GM12878 (cell line): Measurements from ENCODE around the gene FLT3LG. TPM values are rescaled to one million over a fixed set of nuclear protein-coding genes. Genes with fewer than 3 reads are reported as not detected.

Experiments used
- ATAC-seq: fragments of 200-7000 bp; cut with Tn5 transposase; 3 replicates; pipeline ENCODE4 v1.9.1; 2020; ENCODE audit warnings: mild to moderate bottlenecking, moderate library complexity
- BruUV-seq: library from RNA; stranded (reverse); fragments of 400-500 nt; replicated peaks from 2 replicates; lab custom pipeline; 2021; lab: Mats Ljungman, UMichigan
- CTCF ChIA-PET: fragments of 300-600 bp; sonication (Branson Sonifier 250); formaldehyde crosslinking; extraction: SDS; loops from one replicate; lab custom pipeline; 2021; ENCODE audit warnings: inconsistent platforms; lab: Yijun Ruan, JAX
- POLR2A ChIA-PET: fragments of 350-600 bp; formaldehyde crosslinking; extraction: SDS; loops from one replicate; lab custom pipeline; 2021; ENCODE audit warnings: inconsistent platforms; lab: Charles Lee
- RAD21 ChIA-PET: fragments of 300-600 bp; sonication (Branson Sonifier 250); formaldehyde crosslinking; loops from one replicate; lab custom pipeline; 2023; ENCODE audit warnings: antibody characterized with exemption; ENCODE audit not compliant: unreplicated experiment; lab: Charles Lee
- SMC1A ChIA-PET: fragments of 300-600 bp; sonication (Branson Sonifier 250); formaldehyde crosslinking; loops from one replicate; lab custom pipeline; 2023; ENCODE audit not compliant: unreplicated experiment, uncharacterized antibody; lab: Charles Lee
- DNase-seq: peaks from one replicate; pipeline ENCODE4 v3.0.0-alpha.2; 2011; ENCODE audit warnings: low read depth, low spot score
- FAIRE-seq: peaks from 3 replicates; lab custom pipeline; 2011; peaks lifted over from hg19 to GRCh38; lab: Jason Lieb, UNC
- H2AFZ ChIP-seq: 2 replicates; pipeline ENCODE4 v1.6.0; 2011; ENCODE audit warnings: low read depth, low read length, control low read depth; ENCODE audit not compliant: control insufficient read depth
- H3K27ac ChIP-seq: 2 replicates; pipeline ENCODE4 v1.5.1; 2011; ENCODE audit warnings: control low read depth; ENCODE audit not compliant: control insufficient read depth, insufficient read depth
- H3K27me3 ChIP-seq, 2 experiments: replicated peaks in 1 of 2; 2 replicates each; pipeline versions ENCODE4 v1.6.0 to v1.6.1; 2011; ENCODE audit warnings: low read length in 1 of 2; ENCODE audit not compliant: control insufficient read depth in 2 of 2, insufficient read depth in 2 of 2
- H3K36me3 ChIP-seq, 2 experiments: 2 replicates each; pipeline ENCODE4 v1.5.1; 2011; ENCODE audit warnings: low read length in 1 of 2; ENCODE audit not compliant: control insufficient read depth in 2 of 2, insufficient read depth in 2 of 2
- H3K4me1 ChIP-seq: 2 replicates; pipeline ENCODE4 v1.6.1; 2011; ENCODE audit warnings: mild to moderate bottlenecking, low read length, moderate library complexity, mixed read lengths; ENCODE audit not compliant: control insufficient read depth, insufficient read depth
- H3K4me2 ChIP-seq: 2 replicates; pipeline ENCODE4 v1.6.0; 2011; ENCODE audit warnings: control low read depth; ENCODE audit not compliant: control insufficient read depth, insufficient read depth
- H3K4me3 ChIP-seq: fragments of 200-600 bp; sonication (generic); 2 replicates; pipeline ENCODE4 v1.5.1; 2016
- H3K79me2 ChIP-seq: 2 replicates; pipeline ENCODE4 v1.6.0; 2011; ENCODE audit warnings: low read length; ENCODE audit not compliant: control insufficient read depth, insufficient read depth
- H3K9ac ChIP-seq: 2 replicates; pipeline ENCODE4 v1.8.0; 2011; ENCODE audit warnings: low read length, control low read depth, mixed read lengths; ENCODE audit not compliant: control insufficient read depth, insufficient read depth
- H3K9me3 ChIP-seq: replicated peaks from 3 replicates; pipeline ENCODE4 v1.5.1; 2011; ENCODE audit warnings: mild to moderate bottlenecking, low read length; ENCODE audit not compliant: control insufficient read depth, insufficient read depth
- H4K20me1 ChIP-seq: 2 replicates; pipeline ENCODE4 v1.6.0; 2011; ENCODE audit not compliant: control insufficient read depth, insufficient read depth
- BHLHE40 ChIP-seq, 2 experiments: fragments of 450-650 bp in 1 of 2; IDR thresholded peaks; 2 replicates each; pipeline ENCODE4 v1.6.1; 2011 to 2017; ENCODE audit warnings: low read depth in 2 of 2, borderline replicate concordance in 1 of 2, improper control_type of control experiment in 1 of 2, low read length in 1 of 2, mild to moderate bottlenecking in 1 of 2
- CUX1 ChIP-seq: IDR thresholded peaks from 2 replicates; pipeline ENCODE4 v1.6.1; 2012; ENCODE audit warnings: improper control_type of control experiment, low read depth, low read length; ENCODE audit not compliant: insufficient replicate concordance
- GATAD2B ChIP-seq: fragments of 450-650 bp; conservative IDR thresholded peaks from 2 replicates; pipeline ENCODE4 v1.6.1; 2017; ENCODE audit warnings: low read depth, mild to moderate bottlenecking, moderate library complexity
- IKZF1 ChIP-seq: fragments of 450-650 bp; conservative IDR thresholded peaks from 2 replicates; pipeline ENCODE4 v1.6.1; 2017; ENCODE audit warnings: antibody characterized with exemption, mild to moderate bottlenecking
- LARP7 ChIP-seq: fragments of 450-650 bp; IDR thresholded peaks from 2 replicates; pipeline ENCODE4 v1.6.1; 2017; ENCODE audit warnings: mild to moderate bottlenecking
- NR2C1 ChIP-seq: fragments of 450-650 bp; IDR thresholded peaks from 2 replicates; pipeline ENCODE4 v1.6.1; 2017; ENCODE audit warnings: antibody characterized with exemption, mild to moderate bottlenecking, moderate library complexity
- NR2F1 ChIP-seq: fragments of 450-650 bp; conservative IDR thresholded peaks from 2 replicates; pipeline ENCODE4 v1.6.1; 2017; ENCODE audit warnings: mild to moderate bottlenecking
- USF1 ChIP-seq: IDR thresholded peaks from 2 replicates; pipeline ENCODE4 v1.6.1; 2011; ENCODE audit warnings: borderline replicate concordance, low read depth, mild to moderate bottlenecking, moderate library complexity, mixed read lengths, low read length; ENCODE audit not compliant: insufficient read depth; ENCODE audit errors: extremely low read length
- WGBS: methylation state at CpG from one replicate; pipeline ENCODE4 v1.1.6; 2016; ENCODE audit warnings: low lambda C conversion rate; ENCODE audit not compliant: insufficient replicate concordance, insufficient coverage; ENCODE audit errors: missing lambda C conversion rate; 5-methylcytosine and 5-hydroxymethylcytosine counted together
- in situ Hi-C: fragments of 300-500 bp; cut with MboI; formaldehyde crosslinking; loops from 9 replicates; pipeline ENCODE4 v1.14.3; 2018; ENCODE audit warnings: mixed read lengths
- intact Hi-C: fragments of 100-400 bp; cut with micrococcal nuclease; formaldehyde crosslinking; loops from one replicate; pipeline ENCODE4 v1.14.2; 2022; ENCODE audit not compliant: unreplicated experiment
- polyA plus RNA-seq, 11 experiments: library from polyadenylated mRNA; depleted of rRNA in 4 of 11; unstranded in 6 of 11; stranded (reverse) in 5 of 11; fragments of >200 nt; fragmentation: Nextera tagmentation in 4 of 11; fragmentation: Illumina TruSeq in 1 of 11; extraction: Ambion mirVana in 4 of 11; extraction: Trizol in 1 of 11; gene quantifications; 1 replicate in 1 of 11; 2 replicates in 10 of 11; pipeline versions ENCODE4 v1.2.1 to v1.2.3, GENCODE V29; 2011 to 2016; ENCODE audit warnings: inconsistent platforms in 2 of 11, missing spikeins in 2 of 11, low read depth in 1 of 11
- total RNA-seq, 4 experiments: library from RNA; depleted of rRNA in 3 of 4; stranded (reverse); fragments of >200 nt in 3 of 4; fragmentation: Illumina TruSeq in 1 of 4; extraction: Trizol in 1 of 4; gene quantifications; 2 replicates each; pipeline versions ENCODE4 v1.2.1 to v1.2.3, GENCODE V29; 2013 to 2021
- TF ChIP-seq, protein P1 (sequence below): fragments of 450-650 bp; IDR thresholded peaks from 2 replicates; pipeline ENCODE4 v1.6.1; 2017; ENCODE audit warnings: mild to moderate bottlenecking, low read depth, inconsistent platforms; ENCODE audit not compliant: poor library complexity, severe bottlenecking
- TF ChIP-seq, protein P2 (sequence below): IDR thresholded peaks from 2 replicates; pipeline ENCODE4 v1.6.1; 2012; ENCODE audit warnings: low read length, inconsistent platforms

Gene FLT3LG
- total and polyA plus RNA-seq, 10 of the 15 experiments (the other 5 are each of a cell fraction or from before 2014, with no cell fraction given) = 0.68 to 13.1 (median 4.3) TPM

DNA sequence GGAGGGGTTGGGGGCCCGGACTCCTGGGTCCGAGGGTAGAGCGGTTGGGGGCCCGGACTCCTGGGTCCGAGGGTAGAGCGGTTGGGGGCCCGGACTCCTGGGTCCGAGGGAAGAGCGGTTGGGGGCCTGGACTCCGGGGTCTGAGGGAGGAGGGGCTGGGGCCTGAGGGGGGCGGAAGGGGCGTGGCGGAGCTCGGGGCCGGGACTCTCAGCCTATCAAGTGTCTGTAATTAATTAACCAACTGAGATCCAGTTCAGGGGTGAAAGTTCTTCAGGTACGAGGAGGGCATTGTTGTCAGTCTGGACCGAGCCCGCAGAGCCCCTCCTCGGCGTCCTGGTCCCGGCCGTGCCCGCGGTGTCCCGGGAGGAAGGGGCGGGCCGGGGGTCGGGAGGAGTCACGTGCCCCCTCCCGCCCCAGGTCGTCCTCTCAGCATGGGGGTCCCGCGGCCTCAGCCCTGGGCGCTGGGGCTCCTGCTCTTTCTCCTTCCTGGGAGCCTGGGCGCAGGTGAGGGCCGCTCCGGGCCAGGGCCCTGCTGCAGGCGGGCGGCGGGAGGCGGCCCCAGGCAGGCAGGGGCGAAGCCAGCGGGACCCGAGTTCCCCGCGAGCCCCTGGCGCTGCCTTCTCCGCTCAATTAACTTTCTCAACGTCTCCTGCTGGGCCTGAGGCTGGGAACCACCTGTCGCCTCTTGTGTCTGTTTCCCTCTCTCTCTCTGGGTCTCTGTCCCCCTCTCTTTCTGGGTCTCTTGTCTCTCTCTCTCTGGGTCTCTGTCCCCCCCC is 39.1 kb downstream of the FLT3LG start:
- Histone ChIP-seq H3K4me2 (peak overlapping the region; percentile 84), H3K79me2 (no peaks in the 10 kb centered on the region), H3K27me3 (no peaks in the 10 kb centered on the region), H4K20me1 (no peaks in the 10 kb centered on the region), H3K9me3 (no peaks in the 10 kb centered on the region), H2AFZ (peak overlapping the region; percentile 75), H3K27ac (no peak overlapping the region), H3K9ac (no peak overlapping the region), H3K4me3 (peak overlapping the region; percentile 73; the same call in 1 of the 2 replicates), H3K4me1 (peaks cover 7% of the 10 kb centered on the region), H3K36me3 (no peaks in the 10 kb centered on the region)
- ChIA-PET RAD21 (no interaction called here), SMC1A (no interaction called here), POLR2A (interaction anchor here (0.6 to 1.1 kb wide), 2 partner anchors 127 to 295 kb away, joined by 3 read pairs; partner anchors contain the start of gene RRAS), CTCF (interaction anchor here (1.3 kb wide), 1 partner anchor 33 kb away, joined by 9 read pairs; no protein-coding TSS in a partner anchor)
- WGBS = 3% methylated on average over 35 of the region's 50 CpGs
- intact Hi-C loops = no loop called here
- in situ Hi-C loops = no loop called here
- TF ChIP-seq NR2C1 = peak; percentile 42; the same call in 1 of the 2 replicates
- peak; percentile 27 to 91; a peak in 2 of 4 replicates for TF ChIP-seq BHLHE40 (IDR thresholded peaks at IDR 0.05; ENCODE audit: borderline replicate concordance in 1 of 2, low read depth in 2 of 2, low read length in 1 of 2)
- peak; percentile 61 for TF ChIP-seq USF1
- no peak for TF ChIP-seq CUX1
- TF ChIP-seq, protein P1, sequence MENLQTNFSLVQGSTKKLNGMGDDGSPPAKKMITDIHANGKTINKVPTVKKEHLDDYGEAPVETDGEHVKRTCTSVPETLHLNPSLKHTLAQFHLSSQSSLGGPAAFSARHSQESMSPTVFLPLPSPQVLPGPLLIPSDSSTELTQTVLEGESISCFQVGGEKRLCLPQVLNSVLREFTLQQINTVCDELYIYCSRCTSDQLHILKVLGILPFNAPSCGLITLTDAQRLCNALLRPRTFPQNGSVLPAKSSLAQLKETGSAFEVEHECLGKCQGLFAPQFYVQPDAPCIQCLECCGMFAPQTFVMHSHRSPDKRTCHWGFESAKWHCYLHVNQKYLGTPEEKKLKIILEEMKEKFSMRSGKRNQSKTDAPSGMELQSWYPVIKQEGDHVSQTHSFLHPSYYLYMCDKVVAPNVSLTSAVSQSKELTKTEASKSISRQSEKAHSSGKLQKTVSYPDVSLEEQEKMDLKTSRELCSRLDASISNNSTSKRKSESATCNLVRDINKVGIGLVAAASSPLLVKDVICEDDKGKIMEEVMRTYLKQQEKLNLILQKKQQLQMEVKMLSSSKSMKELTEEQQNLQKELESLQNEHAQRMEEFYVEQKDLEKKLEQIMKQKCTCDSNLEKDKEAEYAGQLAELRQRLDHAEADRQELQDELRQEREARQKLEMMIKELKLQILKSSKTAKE = no peak
- peak; percentile 53; the same call in 1 of the 2 replicates for TF ChIP-seq NR2F1
- 0 out of 2 replicates have a peak, but pooled peaks have one; percentile 51 for TF ChIP-seq GATAD2B
- peak; percentile 15; the same call in 1 of the 2 replicates for TF ChIP-seq IKZF1
- TF ChIP-seq, protein P2, sequence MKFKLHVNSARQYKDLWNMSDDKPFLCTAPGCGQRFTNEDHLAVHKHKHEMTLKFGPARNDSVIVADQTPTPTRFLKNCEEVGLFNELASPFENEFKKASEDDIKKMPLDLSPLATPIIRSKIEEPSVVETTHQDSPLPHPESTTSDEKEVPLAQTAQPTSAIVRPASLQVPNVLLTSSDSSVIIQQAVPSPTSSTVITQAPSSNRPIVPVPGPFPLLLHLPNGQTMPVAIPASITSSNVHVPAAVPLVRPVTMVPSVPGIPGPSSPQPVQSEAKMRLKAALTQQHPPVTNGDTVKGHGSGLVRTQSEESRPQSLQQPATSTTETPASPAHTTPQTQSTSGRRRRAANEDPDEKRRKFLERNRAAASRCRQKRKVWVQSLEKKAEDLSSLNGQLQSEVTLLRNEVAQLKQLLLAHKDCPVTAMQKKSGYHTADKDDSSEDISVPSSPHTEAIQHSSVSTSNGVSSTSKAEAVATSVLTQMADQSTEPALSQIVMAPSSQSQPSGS = no peak
- peak; percentile 67 for TF ChIP-seq LARP7
- BruUV-seq = no TSS peak
- DNase-seq (no peak), ATAC-seq (peak; percentile 76), FAIRE-seq (peak; percentile 7)
